ENCODE measurements around the gene PTPRN2. TPM values are rescaled to one million over a fixed set of nuclear protein-coding genes. Genes with fewer than 3 reads are reported as not detected.

The PTPRN2 gene
- total and polyA plus RNA-seq, 2 of the 8 experiments (the other 6 are each of a cell fraction or from before 2014, with no cell fraction given): 2.6 to 4.5 TPM

DNA sequence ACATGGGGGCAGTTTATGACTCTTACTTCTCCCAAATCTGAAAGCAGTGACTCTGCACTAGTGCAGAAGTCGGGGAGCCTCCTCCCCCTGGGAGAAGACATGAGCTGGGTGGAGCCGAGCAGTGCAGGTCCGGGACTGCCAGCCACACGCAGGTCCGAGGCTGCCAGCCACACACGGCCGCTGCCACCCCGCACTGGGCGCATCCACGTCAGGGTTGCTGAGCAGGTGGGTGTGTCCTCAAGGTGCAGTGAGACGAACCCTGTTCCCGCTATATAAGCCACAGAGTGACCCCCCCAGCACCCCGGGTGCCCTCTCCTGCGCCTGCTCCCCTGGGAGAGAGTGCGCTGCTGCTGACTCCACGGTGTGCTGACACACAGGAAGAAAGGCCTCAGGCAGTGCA is 430.2 kb downstream of the PTPRN2 start (continued):
- TF ChIP-seq, protein P1, sequence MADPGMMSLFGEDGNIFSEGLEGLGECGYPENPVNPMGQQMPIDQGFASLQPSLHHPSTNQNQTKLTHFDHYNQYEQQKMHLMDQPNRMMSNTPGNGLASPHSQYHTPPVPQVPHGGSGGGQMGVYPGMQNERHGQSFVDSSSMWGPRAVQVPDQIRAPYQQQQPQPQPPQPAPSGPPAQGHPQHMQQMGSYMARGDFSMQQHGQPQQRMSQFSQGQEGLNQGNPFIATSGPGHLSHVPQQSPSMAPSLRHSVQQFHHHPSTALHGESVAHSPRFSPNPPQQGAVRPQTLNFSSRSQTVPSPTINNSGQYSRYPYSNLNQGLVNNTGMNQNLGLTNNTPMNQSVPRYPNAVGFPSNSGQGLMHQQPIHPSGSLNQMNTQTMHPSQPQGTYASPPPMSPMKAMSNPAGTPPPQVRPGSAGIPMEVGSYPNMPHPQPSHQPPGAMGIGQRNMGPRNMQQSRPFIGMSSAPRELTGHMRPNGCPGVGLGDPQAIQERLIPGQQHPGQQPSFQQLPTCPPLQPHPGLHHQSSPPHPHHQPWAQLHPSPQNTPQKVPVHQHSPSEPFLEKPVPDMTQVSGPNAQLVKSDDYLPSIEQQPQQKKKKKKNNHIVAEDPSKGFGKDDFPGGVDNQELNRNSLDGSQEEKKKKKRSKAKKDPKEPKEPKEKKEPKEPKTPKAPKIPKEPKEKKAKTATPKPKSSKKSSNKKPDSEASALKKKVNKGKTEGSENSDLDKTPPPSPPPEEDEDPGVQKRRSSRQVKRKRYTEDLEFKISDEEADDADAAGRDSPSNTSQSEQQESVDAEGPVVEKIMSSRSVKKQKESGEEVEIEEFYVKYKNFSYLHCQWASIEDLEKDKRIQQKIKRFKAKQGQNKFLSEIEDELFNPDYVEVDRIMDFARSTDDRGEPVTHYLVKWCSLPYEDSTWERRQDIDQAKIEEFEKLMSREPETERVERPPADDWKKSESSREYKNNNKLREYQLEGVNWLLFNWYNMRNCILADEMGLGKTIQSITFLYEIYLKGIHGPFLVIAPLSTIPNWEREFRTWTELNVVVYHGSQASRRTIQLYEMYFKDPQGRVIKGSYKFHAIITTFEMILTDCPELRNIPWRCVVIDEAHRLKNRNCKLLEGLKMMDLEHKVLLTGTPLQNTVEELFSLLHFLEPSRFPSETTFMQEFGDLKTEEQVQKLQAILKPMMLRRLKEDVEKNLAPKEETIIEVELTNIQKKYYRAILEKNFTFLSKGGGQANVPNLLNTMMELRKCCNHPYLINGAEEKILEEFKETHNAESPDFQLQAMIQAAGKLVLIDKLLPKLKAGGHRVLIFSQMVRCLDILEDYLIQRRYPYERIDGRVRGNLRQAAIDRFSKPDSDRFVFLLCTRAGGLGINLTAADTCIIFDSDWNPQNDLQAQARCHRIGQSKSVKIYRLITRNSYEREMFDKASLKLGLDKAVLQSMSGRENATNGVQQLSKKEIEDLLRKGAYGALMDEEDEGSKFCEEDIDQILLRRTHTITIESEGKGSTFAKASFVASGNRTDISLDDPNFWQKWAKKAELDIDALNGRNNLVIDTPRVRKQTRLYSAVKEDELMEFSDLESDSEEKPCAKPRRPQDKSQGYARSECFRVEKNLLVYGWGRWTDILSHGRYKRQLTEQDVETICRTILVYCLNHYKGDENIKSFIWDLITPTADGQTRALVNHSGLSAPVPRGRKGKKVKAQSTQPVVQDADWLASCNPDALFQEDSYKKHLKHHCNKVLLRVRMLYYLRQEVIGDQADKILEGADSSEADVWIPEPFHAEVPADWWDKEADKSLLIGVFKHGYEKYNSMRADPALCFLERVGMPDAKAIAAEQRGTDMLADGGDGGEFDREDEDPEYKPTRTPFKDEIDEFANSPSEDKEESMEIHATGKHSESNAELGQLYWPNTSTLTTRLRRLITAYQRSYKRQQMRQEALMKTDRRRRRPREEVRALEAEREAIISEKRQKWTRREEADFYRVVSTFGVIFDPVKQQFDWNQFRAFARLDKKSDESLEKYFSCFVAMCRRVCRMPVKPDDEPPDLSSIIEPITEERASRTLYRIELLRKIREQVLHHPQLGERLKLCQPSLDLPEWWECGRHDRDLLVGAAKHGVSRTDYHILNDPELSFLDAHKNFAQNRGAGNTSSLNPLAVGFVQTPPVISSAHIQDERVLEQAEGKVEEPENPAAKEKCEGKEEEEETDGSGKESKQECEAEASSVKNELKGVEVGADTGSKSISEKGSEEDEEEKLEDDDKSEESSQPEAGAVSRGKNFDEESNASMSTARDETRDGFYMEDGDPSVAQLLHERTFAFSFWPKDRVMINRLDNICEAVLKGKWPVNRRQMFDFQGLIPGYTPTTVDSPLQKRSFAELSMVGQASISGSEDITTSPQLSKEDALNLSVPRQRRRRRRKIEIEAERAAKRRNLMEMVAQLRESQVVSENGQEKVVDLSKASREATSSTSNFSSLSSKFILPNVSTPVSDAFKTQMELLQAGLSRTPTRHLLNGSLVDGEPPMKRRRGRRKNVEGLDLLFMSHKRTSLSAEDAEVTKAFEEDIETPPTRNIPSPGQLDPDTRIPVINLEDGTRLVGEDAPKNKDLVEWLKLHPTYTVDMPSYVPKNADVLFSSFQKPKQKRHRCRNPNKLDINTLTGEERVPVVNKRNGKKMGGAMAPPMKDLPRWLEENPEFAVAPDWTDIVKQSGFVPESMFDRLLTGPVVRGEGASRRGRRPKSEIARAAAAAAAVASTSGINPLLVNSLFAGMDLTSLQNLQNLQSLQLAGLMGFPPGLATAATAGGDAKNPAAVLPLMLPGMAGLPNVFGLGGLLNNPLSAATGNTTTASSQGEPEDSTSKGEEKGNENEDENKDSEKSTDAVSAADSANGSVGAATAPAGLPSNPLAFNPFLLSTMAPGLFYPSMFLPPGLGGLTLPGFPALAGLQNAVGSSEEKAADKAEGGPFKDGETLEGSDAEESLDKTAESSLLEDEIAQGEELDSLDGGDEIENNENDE (IDR thresholded peaks at IDR 0.05; ENCODE audit: insufficient replicate concordance, low read length): no peak
- no peak for TF ChIP-seq CBX8 (IDR thresholded peaks at IDR 0.05; ENCODE audit: borderline replicate concordance, low read depth, low read length)
- TF ChIP-seq KDM5A (IDR thresholded peaks at IDR 0.05; ENCODE audit: low read length): no peak
- TF ChIP-seq EP300 (IDR thresholded peaks at IDR 0.05; ENCODE audit: borderline replicate concordance in 1 of 2, low read depth in 2 of 2, low read length in 2 of 2): no peak
- no peak for TF ChIP-seq NANOG (IDR thresholded peaks at IDR 0.05; ENCODE audit: insufficient read depth, low read depth, low read length, poor library complexity, severe bottlenecking)
- TF ChIP-seq SIRT6 (IDR thresholded peaks at IDR 0.05; ENCODE audit: low read length): no peak
- no peak for TF ChIP-seq KDM4A (IDR thresholded peaks at IDR 0.05; ENCODE audit: low read depth, low read length, severe bottlenecking)
- TF ChIP-seq EGR1 (IDR thresholded peaks at IDR 0.05; ENCODE audit: borderline replicate concordance, low read depth, low read length): no peak

Measured in H1 (cell line).